Measurements from ENCODE around the gene DENND2C.

DENND2C gene, protein sequence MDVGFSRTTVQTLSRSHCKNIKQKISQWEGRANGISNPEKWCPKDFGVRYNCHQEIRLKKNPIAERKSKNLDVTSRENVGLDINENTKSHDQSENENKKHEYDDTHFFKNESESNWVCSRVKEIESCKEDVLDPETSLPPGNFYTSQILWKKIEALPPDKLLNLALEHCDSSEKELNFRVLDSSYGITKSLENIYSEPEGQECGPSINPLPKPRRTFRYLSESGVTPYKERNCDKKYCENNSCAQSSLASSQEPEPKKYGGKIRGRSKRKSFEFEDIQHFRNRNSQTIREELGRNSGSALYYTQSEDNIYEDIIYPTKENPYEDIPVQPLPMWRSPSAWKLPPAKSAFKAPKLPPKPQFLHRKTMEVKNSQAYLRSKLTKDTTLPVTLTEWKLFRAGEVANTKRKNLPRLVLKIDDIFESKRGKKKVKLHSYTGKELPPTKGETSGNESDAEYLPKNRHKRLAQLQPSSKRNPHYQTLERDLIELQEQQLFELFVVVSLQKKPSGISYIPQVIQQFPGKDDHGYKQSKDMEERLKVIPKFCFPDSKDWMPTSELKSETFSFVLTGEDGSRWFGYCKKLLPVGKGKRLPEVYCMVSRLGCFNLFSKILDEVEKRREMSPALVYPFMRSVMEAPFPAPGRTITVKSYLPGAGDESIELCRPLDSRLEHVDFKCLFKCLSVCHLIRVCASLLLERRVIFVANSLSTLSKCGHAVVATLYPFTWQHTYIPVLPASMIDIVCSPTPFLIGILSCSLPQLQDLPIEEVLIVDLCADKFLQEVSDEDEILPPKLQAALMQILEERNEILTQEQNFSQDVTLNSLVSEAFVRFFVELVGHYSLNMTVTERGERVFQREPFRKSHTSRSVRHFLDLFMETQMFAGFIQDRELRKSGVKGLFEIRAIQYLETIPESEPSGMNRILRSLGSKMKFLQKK

DNA sequence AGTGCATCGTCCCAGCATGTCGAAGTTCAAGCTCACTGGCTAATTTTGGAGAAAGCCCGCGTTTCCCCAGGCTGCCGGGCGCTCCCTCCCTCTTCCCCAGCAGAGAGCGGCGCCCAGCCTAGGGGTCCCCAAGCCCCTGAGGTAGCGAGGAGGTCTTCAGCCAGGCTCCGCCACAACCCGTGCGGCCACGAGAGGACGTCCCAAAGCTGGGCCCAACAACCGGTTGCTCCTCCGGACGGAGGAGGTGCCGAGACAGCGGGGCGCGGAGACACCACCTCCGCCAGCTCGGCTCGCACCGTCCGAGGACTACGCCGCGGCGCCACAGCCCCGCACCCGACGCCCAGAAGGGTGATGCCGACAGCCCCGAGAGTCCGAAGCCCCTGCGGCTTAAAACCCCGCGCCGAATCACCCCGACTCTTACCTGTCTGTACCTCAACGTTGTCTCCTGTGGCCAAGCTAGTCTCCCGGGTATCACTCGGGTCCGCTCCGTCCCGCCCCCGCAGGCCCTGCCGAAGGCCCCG is at the start of gene DENND2C:
DENND2C (minus strand) TSS at position 488 of the 521 bp plus-strand sequence. CDS start 44,065 bp downstream, outside the sequence.
- DNase-seq (ENCODE audit: low read depth): no peak

DNA sequence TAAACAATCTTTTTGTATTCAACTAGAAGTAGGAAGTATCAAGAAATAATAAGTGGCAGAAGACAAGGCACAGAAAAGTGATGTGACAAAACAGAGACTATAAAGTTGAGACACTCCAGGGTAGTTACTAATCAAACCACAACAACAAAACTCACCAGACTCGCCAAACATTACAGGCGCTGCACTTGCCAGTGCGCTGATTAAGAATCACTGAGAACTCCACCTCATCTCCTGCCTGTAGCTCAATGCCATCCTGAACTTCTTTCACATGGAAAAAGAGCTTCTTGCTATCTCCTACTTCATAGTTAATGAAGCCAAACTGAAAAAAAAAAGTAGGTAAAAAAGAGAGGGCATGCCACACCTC is 49.6 kb upstream of the DENND2C start:
- DNase-seq (ENCODE audit: low read depth): no peak

DNA sequence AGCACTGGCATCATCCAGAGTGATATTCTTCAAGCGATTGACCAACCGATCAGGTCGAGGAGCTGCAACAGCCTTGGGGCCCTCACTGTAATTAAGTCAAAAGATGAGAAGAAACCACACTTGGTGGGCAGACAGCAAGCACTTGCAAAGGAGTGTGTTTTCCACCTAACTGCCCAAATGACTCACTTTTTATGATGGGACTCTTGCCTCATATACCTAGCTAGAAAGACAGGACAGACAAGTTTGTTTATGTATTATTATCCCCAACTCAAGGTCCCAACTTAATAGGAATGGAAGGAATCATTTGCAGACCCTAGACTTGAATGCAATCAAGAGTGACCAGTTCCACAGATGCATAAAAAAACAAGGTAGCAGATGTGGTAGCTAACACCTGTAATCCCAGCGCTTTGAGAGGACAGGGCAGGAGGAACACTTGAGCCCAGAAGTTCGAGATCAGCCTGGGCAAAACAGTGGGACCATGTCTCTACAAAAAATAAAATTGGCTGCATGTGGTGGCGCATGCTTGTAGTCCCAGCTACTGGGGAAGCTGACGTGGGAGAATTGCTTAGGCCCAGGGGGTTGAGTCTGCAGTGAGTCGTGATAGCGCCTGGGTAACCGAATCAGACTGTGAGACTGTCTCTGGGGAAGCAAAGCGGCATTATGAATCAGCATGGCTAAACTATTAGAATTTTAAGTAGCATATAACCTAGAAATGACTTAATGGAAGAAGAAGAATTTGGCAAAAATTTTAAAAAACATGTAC is 49.0 kb upstream of the DENND2C start:
- peak; percentile 6 for DNase-seq (ENCODE audit: low read depth)

DNA sequence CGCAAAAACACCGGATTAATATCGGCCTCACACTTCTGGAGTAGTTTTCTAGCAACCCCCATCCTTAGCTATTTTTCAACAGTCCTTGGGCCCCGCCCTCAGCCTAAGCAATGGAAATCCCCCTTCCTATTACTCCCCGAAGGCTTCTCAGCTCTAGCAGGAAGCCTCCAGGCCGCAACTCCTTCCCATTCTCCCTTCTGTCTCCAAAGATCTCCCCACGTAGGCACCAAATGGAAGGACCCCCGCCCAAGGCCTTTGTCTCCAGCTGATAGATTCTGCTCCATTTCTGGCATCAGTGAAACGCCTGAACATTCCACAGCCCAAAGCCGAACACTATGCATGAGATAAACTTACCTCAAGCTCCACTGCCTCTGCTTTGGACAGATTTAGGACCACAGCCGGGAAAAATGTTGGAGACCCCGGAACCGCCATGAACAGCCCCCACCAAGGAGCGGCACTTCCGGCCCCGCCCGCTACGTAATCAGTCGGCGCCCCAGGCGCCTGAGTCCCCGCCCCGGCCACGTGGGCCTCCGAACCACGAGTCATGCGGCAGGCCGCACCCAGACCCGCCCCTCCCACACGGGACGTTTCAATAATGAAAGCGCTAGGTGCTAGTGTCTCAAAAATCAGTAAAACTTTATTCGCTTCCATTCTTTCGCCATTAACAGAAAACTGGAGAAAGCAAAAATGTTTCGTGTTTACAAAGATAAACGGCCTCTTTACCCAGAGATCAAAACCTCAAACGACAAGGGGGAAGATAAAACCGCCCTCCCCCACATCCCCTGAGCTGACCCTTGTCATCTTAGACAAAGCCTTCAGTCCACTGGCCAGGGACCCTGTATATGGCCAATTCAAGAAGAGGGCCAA is 46.7 kb upstream of the DENND2C start, which contains the start of gene NRAS:
NRAS (minus strand) TSS at position 468 of the 867 bp plus-strand sequence. CDS start 611 bp downstream, outside the sequence.
- peak; percentile 93 for DNase-seq (ENCODE audit: low read depth)

DNA sequence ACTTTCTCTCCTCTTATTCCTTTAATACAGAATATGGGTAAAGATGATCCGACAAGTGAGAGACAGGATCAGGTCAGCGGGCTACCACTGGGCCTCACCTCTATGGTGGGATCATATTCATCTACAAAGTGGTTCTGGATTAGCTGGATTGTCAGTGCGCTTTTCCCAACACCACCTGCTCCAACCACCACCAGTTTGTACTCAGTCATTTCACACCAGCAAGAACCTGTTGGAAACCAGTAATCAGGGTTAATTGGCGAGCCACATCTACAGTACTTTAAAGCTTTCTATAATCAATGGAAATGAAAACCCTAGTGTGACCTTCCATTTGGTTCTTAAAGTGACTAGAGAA is 46.1 kb upstream of the DENND2C start:
- DNase-seq (ENCODE audit: low read depth): no peak

DNA sequence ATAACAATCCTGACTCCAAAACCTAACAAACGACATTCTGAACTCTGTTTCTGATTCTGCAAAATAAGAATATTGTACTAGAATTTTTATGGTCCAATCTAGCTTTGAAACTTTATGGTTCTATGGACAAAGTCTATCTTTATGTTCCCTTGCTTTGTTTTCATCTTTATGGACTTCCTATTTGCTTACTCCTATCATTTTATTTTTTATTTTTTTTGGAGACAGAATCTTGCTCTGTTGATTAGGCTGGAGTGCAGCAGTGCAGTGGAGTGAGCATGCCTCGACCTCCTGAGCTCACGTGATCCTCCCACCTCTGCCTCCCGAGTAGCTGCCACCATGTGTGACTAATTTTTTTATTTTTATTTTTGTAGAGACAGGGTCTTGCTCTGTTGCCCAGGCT is 43.1 kb upstream of the DENND2C start:
- no peak for DNase-seq (ENCODE audit: low read depth)

DNA sequence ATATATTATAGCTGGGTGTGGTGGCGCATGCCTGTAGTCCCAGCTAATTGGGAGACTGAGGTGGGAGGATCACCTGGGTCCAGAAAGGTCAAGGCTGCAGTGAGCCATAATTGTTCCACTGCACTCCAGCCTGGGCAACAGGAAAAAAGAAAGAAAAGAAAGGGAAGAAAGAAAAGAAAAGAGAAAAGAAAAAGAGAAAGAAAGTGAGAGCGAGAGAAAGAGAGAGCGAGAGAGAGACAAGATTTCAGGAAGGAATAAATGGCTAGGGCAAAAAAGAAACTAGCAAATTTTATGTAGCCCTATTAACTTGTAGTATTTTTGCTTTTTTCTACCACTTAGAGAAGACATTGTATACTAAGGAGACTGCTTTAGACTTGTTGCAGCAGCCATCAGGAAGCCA is 40.5 kb upstream of the DENND2C start:
- DNase-seq (ENCODE audit: low read depth): no peak

DNA sequence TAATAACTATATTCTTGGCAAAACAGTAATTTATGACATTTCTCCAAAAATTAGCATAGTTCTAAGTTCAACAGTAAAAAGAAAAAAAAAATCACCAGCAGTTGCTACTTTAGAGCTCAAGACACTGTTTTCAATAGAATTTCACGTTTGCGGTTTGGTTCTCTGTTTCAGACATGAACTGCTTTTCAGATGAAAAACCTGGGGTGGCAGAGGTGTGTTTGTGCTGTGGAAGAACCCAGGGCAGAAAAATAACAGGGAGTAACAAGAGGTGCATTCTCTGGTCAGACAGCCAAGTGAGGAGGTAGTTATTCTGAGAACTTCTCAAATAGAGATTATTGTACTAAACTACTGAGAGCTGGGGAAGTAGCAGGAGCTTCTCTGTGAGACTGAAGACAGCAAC is 37.8 kb upstream of the DENND2C start:
- no peak for DNase-seq (ENCODE audit: low read depth)

DNA sequence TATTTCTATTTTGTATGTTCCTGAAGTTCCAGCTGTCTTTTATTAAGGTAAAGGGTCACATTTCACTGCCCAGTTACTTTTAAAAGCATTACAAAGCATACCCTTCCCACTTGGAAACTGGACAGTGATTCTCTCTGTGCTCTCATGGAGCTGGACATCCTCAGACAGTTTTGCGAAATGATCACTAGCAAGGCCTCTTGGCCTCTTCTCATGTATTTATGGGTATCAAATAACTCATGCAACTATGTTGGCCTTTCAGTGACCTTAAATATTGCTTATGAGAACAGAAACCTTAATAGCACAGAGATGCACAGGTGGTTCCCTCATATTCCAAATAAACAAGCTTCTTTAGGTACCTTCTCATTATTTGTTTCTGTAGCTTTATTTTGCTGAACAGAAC is 33.4 kb upstream of the DENND2C start:
- no peak for DNase-seq (ENCODE audit: low read depth)

DNA sequence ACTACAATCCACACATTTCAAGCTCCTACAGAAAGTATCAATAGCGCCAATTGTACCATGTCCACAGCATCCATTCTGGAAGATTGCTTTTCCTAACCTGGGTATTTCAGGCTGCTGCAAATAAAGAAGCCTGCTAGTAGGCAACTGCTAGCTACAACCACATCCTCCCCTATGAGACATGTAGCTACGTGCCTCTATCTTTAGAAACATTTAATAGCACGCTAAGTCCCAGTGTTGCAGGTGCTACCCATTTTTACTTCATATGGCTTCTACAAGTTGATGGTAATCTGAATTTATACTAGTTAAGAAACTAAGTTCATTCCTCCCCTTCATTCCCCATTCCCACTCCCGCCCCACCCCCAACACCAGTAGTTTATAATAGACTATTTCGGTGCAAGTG is 32.9 kb upstream of the DENND2C start:
- no peak for DNase-seq (ENCODE audit: low read depth)

DNA sequence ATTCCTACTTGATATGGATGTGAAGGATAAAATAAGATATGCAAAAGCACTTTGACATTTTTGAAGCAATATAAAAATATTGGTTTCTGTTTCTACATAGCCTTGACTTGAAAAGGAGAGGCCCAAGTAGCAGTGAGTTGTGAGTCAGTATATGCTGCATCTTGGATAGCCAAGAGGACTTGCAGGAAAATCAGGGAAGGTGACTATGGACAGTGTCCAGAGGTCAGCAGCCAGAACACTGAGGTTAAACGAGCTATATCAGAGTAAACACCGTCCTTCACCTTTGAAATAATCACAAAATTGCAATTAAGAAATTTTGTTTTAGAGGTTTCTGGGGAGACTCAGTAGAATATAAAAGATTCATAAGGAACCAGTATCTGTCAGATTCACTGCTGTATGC is 32.1 kb upstream of the DENND2C start:
- no peak for DNase-seq (ENCODE audit: low read depth)

DNA sequence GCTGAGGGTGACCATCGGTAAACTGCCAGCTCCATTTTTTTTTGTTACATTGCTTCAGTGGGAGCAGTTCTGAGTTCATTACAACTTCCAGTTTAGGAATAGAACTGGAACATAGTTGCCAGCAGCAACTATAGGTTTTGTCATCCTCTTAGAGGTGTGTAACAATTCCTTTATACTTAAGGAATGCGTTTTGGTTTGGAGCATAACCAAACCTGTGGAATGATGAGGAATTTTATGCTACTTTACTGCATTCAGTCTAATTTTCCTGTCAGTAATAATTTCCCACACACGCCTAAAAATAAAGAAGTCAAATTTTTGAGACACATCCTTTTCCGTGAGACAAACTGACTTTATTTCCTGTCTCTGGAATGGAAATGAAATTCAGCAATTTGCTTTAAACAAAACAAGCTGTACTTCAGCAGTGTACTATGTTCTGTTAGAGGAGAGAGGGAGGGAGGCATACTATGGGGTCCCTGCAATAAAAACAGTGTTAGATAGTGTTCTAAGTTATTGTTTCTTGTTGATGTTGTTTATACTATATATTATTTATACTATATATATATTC is 30.3 kb upstream of the DENND2C start:
- no peak for DNase-seq (ENCODE audit: low read depth)

DNA sequence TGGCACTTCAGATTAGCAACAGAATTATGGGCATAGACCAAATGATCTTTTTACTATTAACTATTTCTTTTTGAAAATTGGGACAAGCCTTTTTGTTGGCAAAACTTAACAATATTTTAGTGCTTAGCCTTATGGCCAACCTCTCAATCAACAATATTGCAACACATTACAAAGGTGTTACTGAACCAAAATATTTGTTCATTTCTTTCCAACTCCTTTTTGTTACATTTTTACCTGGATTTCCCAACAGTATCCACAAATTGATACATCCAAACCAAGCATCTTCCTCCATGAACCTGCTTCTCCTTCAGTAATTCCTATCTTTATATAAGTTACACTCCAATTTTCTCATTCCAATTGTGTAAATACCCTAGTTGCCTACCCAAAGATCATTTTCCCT is 27.0 kb upstream of the DENND2C start:
- no peak for DNase-seq (ENCODE audit: low read depth)

DNA sequence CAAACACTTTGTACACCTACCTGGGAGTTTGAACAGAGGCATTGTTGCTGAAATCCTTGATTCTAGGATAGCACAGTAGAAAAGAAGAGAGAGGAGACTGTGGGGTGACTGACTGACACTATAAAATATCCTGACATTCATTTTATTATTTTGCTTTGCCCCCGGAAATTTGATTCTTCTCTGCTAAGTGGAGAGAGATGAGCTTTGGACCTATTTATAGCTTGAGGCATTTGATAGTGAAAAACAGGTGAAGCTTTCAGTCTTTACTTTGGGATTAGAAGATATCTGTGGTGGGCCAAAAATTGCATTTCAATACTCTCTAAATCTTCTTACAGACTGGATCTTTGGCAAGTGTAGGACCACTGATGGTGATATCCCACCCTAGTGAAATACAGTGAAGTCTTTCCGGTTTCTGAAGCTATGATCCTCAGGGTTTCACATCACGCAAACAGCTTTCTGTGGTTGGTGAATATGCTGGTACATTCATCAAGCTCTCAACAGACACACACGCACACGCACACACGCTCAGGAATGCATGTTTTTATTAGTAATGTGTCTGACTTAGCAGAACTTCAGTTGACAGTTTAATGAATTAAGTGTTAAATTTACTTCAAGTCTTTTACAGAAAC is 25.7 kb upstream of the DENND2C start, which contains the start of gene AMPD1:
AMPD1 (minus strand) TSS at position 117 of the 629 bp plus-strand sequence; CDS start at position 42, 75 bp downstream.
- DNase-seq (ENCODE audit: low read depth): no peak

DNA sequence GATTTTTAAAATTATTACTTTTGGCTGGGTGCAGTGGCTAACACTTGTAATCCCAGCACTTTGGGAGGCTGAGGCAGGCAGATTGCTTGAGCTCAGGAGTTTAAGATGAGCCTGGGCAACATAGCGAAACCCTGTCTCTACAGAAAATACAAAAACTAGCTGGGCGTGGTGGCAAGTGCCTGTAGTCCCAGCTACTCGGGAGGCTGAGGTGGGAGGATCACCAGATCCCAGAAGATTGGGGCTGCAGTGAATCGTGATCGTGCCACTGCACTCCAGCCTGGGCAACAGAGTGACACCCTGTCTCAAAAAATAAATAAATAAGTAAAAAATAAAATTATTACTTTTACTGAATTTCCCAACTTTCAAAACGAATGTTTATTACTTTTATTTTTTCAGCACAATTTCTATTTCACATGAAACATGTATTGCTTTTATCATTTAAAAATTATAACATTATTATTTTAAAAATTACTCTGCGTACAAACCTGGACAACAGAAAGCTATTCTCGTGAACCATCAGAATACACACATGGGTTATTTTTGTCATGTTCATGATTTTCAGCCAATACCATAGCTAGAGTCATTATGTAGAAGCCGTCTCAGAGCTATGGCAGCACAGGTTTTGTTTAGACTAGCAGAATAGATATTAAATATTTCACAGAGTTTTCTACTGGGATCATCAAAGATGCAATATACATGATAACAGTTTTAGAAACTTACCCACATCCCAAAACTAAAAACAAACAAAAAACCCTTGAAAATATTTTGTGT is 24.9 kb upstream of the DENND2C start:
- no peak for DNase-seq (ENCODE audit: low read depth)

DNA sequence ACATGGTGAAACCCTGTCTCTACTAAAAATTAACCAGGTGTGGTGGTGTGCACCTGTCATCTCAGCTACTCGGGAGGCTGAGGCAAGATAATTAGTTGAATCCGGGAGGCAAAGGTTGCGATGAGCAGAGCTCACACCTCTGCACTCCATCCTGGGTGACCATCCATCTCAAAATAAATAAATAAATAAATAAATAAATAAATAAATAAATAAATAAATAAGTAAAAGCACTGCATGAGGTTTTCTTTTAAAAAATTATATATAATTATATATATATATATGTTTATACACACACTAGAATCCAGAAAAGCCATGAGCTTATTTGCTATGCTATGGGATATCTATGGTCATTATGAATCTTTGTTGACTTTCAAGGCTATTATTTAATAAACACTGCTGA is 23.1 kb upstream of the DENND2C start:
- DNase-seq (ENCODE audit: low read depth): no peak

DNA sequence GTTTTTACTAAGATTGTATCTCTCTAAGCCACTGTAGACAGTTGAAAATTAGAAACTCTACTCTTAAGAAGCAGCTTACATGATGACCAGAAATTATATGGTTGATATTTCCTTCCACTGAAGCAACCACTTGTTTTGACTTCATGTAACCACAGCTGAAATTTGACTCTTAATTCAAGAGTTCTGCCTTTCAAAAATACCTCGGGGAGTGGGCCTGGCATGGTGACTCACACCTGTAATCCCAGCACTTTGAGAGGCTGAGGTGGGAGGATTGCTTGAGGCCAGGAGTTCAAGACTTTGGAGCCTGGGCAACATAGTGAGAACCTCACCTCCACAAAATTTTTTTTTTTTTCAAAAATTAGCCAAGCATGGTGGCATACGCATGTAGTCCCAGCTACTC is 21.2 kb upstream of the DENND2C start:
- DNase-seq (ENCODE audit: low read depth): no peak

DNA sequence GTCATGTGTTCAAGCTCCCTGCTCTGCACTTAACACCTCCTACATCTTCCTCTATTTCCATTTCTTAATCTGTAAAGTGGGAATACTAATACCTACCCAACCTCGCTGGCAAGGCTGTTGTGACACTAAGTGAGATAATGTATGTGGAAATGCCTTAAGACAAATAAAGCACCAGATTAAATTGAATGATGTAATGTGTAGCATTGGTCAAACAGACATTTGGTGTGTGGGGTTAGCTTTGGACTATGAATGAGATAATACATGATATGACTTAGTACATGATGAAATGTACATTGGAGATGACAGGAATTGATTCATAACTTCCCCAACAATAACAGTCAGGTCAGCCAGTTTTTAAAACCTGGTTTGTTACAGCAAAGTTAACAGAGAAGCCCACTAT is 20.3 kb upstream of the DENND2C start:
- no peak for DNase-seq (ENCODE audit: low read depth)

DNA sequence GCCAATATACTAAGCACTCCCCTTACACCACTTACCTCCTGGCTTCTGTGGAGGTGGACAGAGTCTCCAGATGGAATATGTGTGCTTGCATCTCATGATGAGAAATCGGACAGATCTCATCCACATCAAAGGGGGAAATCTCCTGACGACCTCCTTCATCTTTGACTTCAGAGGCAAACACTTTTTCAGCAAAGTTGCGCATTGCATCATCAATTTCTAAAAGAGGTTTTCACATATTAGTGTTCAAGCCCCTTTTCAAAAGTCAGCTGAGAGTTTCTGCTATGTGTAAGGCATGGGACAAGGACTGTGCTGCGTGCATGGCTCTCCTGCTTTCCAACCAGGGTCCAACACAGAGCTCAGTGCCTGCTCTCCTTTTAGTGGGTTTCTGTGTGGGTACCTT is 18.7 kb upstream of the DENND2C start:
- no peak for DNase-seq (ENCODE audit: low read depth)

All from activated T-cell treated with anti-CD3 and anti-CD28 coated beads for 48 hours (primary cell).